GM13976 (cell line): Measurements from ENCODE around the gene ZNF837.

Experiments
- DNase-seq: peaks from one replicate; pipeline ENCODE4 v3.0.0; 2012; ENCODE audit warnings: low spot score
- CTCF ChIP-seq: IDR thresholded peaks from 2 replicates; pipeline ENCODE4 v1.5.1; 2012; ENCODE audit warnings: borderline replicate concordance, mild to moderate bottlenecking; ENCODE audit not compliant: insufficient read depth; ENCODE audit errors: extremely low read depth, missing control alignments, control extremely low read depth
- in situ Hi-C: fragments of 300-500 bp; cut with MboI; formaldehyde crosslinking; loops from one replicate; pipeline ENCODE4 v1.12.0; 2022; ENCODE audit warnings: low sequenced_read_pairs, mixed read lengths, inconsistent platforms; ENCODE audit not compliant: unreplicated experiment

The ZNF837 gene

GRCh38 chr19:58353717-58354477 is 26.9 kb downstream of the ZNF837 start:
- no peak for DNase-seq
- in situ Hi-C loops: no loop called here
- TF ChIP-seq CTCF: no peak

- no peak for DNase-seq
- in situ Hi-C loops: no loop called here
- TF ChIP-seq CTCF: no peak
Measured at GRCh38 chr19:58352760-58353671, 27.8 kb downstream of the ZNF837 start, which contains the start of gene A1BG. Gene A1BG, minus strand, starts transcription at chr19:58353492. Its CDS starts 55 bp downstream, at chr19:58353437.

GRCh38 chr19:58351990-58352755 is 28.7 kb downstream of the ZNF837 start:
- no peak for TF ChIP-seq CTCF
- in situ Hi-C loops: no loop called here
- no peak for DNase-seq

GRCh38 chr19:58351558-58351878 is 29.3 kb downstream of the ZNF837 start:
- TF ChIP-seq CTCF: no peak
- in situ Hi-C loops: no loop called here
- DNase-seq: no peak

- no peak for DNase-seq
- in situ Hi-C loops: no loop called here
- TF ChIP-seq CTCF: no peak
Measured at GRCh38 chr19:58350871-58351557, 29.8 kb downstream of the ZNF837 start.
